ENCODE measurements around the gene PFKL. TPM values are rescaled to one million over a fixed set of nuclear protein-coding genes. Genes with fewer than 3 reads are reported as not detected.

The PFKL gene
- total and polyA plus RNA-seq, 2 experiments from 2014 or later, result 40.3 to 106 TPM

- TF ChIP-seq CREB1 (CRISPR knock-in tag; IDR thresholded peaks at IDR 0.05; ENCODE audit: low read depth) (no peak), EZH2 (IDR thresholded peaks at IDR 0.05; ENCODE audit: low read depth, unreplicated experiment) (no peak), REST (IDR thresholded peaks at IDR 0.05; ENCODE audit: unreplicated experiment) (no peak)
- peaks cover 7% of the 10 kb centered on the region for H3K27me3 Mint-ChIP-seq (ENCODE audit: insufficient read depth, low read depth, poor library complexity)
- no peaks in the 10 kb centered on the region for H3K79me2 ChIP-seq (replicated peaks; ENCODE audit: insufficient read depth)
- H3F3A ChIP-seq (replicated peaks; ENCODE audit: low read depth), result no peaks in the 10 kb centered on the region
- no peaks in the 10 kb centered on the region for H3K4me1 ChIP-seq (ENCODE audit: insufficient read depth)
- no peak overlapping the region for H3K27ac ChIP-seq (ENCODE audit: low read depth)
- H3K9me3 Mint-ChIP-seq, result peaks cover 34% of the 10 kb centered on the region
- H3K4me3 ChIP-seq, result no peak overlapping the region
- 0 out of 2 replicates have a peak, but pooled peaks cover 2% of the 10 kb centered on the region for H3K27me3 ChIP-seq (ENCODE audit: insufficient read depth)
- no peak overlapping the region for H2AFZ ChIP-seq
- no peak overlapping the region for H3K4me2 ChIP-seq
- H3K36me3 ChIP-seq (ENCODE audit: insufficient read depth), result no peaks in the 10 kb centered on the region
- H4K20me1 ChIP-seq (replicated peaks; ENCODE audit: insufficient read depth), result no peaks in the 10 kb centered on the region
- no peak for DNase-seq (ENCODE audit: low spot score)
- H3K36me3 Mint-ChIP-seq (ENCODE audit: low read depth), result peaks cover 4% of the 10 kb centered on the region; the same call in 1 of the 3 replicates
- H3K4me3 Mint-ChIP-seq, result no peak overlapping the region
- H3K4me1 Mint-ChIP-seq, result peaks cover 13% of the 10 kb centered on the region; the same call in 2 of the 3 replicates
- no peaks in the 10 kb centered on the region for H3K9me2 ChIP-seq (ENCODE audit: insufficient read depth)
- no peak overlapping the region for H3K27ac Mint-ChIP-seq
- ATAC-seq, result no peak
Measured at GRCh38 chr21:44375281-44375651, 75.4 kb downstream of the PFKL start.

- Mint-ChIP-seq H3K9me3 (peaks cover 32% of the 10 kb centered on the region), H3K36me3 (ENCODE audit: low read depth) (peaks cover 4% of the 10 kb centered on the region; the same call in 1 of the 3 replicates), H3K27me3 (ENCODE audit: insufficient read depth, low read depth, poor library complexity) (peaks cover 8% of the 10 kb centered on the region), H3K27ac (no peak overlapping the region), H3K4me1 (peaks cover 15% of the 10 kb centered on the region; the same call in 2 of the 3 replicates), H3K4me3 (no peak overlapping the region)
- no peak overlapping the region for H3K4me3 ChIP-seq
- no peak overlapping the region for H2AFZ ChIP-seq
- H3K9me2 ChIP-seq (ENCODE audit: insufficient read depth), result no peaks in the 10 kb centered on the region
- H3K27ac ChIP-seq (ENCODE audit: low read depth), result no peak overlapping the region
- H3K27me3 ChIP-seq (ENCODE audit: insufficient read depth), result no peaks in the 10 kb centered on the region
- no peaks in the 10 kb centered on the region for H3K79me2 ChIP-seq (replicated peaks; ENCODE audit: insufficient read depth)
- H3K4me2 ChIP-seq, result no peak overlapping the region
- no peaks in the 10 kb centered on the region for H3K36me3 ChIP-seq (ENCODE audit: insufficient read depth)
- ATAC-seq (no peak), DNase-seq (ENCODE audit: low spot score) (no peak)
- H3F3A ChIP-seq (replicated peaks; ENCODE audit: low read depth), result no peaks in the 10 kb centered on the region
- no peaks in the 10 kb centered on the region for H4K20me1 ChIP-seq (replicated peaks; ENCODE audit: insufficient read depth)
- no peaks in the 10 kb centered on the region for H3K4me1 ChIP-seq (ENCODE audit: insufficient read depth)
- no peak for TF ChIP-seq REST (IDR thresholded peaks at IDR 0.05; ENCODE audit: unreplicated experiment)
- TF ChIP-seq EZH2phosphoT487 (IDR thresholded peaks at IDR 0.05; ENCODE audit: unreplicated experiment), result no peak
- TF ChIP-seq JUNB (IDR thresholded peaks at IDR 0.05; ENCODE audit: unreplicated experiment), result no peak
- TF ChIP-seq ZNF462 (CRISPR knock-in tag; IDR thresholded peaks at IDR 0.05), result no peak
Measured at GRCh38 chr21:44375761-44376241, 75.9 kb downstream of the PFKL start.
